Measurements from ENCODE around the gene KIAA0319L.

DNA sequence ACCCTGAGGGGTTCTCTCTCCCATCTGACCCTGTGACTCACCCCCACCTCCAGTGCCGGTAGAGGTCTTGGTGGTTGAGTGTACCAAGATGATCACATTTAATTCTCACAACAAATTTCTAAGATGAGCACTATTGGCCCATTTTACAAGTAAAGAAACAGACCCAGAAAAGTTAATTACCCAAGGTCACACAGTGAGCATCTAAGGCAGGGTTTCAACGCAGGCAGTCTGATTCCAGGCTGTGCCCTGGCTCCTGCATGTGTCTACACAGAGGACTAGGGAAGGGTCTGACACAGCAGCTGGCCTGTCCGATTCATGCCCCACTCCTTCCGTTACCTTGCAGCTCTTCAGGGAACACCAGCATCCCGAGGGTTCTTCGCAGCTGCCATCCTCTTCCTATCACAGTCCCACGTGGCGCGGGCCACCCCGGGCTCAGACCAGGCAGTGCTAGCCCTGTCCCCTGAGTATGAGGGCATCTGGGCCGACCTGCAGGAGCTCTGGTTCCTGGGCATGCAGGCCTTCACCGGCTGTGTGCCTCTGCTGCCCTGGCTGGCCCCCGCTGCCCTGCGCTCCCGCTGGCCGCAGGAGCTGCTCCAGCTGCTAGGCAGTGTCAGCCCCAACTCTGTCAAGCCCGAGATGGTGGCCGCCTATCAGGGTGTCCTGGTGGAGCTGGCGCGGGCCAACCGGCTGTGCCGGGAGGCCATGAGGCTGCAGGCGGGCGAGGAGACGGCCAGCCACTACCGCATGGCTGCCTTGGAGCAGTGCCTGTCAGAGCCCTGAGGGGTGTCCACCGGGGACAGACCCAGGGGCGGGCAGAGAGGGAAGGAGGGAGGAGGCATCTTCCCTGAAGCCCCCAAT, 7.9 kb upstream of the KIAA0319L start:
- TF ChIP-seq TCF7 (CRISPR knock-in tag; IDR thresholded peaks at IDR 0.05; ENCODE audit: low read depth), result no peak
- TF ChIP-seq, protein P1, sequence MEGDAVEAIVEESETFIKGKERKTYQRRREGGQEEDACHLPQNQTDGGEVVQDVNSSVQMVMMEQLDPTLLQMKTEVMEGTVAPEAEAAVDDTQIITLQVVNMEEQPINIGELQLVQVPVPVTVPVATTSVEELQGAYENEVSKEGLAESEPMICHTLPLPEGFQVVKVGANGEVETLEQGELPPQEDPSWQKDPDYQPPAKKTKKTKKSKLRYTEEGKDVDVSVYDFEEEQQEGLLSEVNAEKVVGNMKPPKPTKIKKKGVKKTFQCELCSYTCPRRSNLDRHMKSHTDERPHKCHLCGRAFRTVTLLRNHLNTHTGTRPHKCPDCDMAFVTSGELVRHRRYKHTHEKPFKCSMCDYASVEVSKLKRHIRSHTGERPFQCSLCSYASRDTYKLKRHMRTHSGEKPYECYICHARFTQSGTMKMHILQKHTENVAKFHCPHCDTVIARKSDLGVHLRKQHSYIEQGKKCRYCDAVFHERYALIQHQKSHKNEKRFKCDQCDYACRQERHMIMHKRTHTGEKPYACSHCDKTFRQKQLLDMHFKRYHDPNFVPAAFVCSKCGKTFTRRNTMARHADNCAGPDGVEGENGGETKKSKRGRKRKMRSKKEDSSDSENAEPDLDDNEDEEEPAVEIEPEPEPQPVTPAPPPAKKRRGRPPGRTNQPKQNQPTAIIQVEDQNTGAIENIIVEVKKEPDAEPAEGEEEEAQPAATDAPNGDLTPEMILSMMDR (IDR thresholded peaks at IDR 0.05), result no peak
- TF ChIP-seq CREB1 (CRISPR knock-in tag; IDR thresholded peaks at IDR 0.05), result no peak
- TF ChIP-seq MXD4 (CRISPR knock-in tag; IDR thresholded peaks at IDR 0.05; ENCODE audit: borderline replicate concordance), result no peak
- TF ChIP-seq, protein P2, sequence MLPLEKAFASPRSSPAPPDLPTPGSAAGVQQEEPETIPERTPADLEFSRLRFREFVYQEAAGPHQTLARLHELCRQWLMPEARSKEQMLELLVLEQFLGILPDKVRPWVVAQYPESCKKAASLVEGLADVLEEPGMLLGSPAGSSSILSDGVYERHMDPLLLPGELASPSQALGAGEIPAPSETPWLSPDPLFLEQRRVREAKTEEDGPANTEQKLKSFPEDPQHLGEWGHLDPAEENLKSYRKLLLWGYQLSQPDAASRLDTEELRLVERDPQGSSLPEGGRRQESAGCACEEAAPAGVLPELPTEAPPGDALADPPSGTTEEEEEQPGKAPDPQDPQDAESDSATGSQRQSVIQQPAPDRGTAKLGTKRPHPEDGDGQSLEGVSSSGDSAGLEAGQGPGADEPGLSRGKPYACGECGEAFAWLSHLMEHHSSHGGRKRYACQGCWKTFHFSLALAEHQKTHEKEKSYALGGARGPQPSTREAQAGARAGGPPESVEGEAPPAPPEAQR (CRISPR knock-in tag; IDR thresholded peaks at IDR 0.05), result no peak
- no peak for TF ChIP-seq ZBTB21 (CRISPR knock-in tag; IDR thresholded peaks at IDR 0.05; ENCODE audit: borderline replicate concordance)
- no peak for TF ChIP-seq ATF1 (CRISPR knock-in tag; IDR thresholded peaks at IDR 0.05)
- TF ChIP-seq ELF4 (CRISPR knock-in tag; IDR thresholded peaks at IDR 0.05; ENCODE audit: low read depth), result no peak
- TF ChIP-seq JAZF1 (CRISPR knock-in tag; IDR thresholded peaks at IDR 0.05), result no peak
- TF ChIP-seq, protein P3, sequence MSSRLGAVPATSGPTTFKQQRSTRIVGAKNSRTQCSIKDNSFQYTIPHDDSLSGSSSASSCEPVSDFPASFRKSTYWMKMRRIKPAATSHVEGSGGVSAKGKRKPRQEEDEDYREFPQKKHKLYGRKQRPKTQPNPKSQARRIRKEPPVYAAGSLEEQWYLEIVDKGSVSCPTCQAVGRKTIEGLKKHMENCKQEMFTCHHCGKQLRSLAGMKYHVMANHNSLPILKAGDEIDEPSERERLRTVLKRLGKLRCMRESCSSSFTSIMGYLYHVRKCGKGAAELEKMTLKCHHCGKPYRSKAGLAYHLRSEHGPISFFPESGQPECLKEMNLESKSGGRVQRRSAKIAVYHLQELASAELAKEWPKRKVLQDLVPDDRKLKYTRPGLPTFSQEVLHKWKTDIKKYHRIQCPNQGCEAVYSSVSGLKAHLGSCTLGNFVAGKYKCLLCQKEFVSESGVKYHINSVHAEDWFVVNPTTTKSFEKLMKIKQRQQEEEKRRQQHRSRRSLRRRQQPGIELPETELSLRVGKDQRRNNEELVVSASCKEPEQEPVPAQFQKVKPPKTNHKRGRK (CRISPR knock-in tag; IDR thresholded peaks at IDR 0.05; ENCODE audit: borderline replicate concordance), result no peak
- TF ChIP-seq, protein P4, sequence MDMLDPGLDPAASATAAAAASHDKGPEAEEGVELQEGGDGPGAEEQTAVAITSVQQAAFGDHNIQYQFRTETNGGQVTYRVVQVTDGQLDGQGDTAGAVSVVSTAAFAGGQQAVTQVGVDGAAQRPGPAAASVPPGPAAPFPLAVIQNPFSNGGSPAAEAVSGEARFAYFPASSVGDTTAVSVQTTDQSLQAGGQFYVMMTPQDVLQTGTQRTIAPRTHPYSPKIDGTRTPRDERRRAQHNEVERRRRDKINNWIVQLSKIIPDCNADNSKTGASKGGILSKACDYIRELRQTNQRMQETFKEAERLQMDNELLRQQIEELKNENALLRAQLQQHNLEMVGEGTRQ (CRISPR knock-in tag; IDR thresholded peaks at IDR 0.05), result no peak
- TF ChIP-seq, protein P5, sequence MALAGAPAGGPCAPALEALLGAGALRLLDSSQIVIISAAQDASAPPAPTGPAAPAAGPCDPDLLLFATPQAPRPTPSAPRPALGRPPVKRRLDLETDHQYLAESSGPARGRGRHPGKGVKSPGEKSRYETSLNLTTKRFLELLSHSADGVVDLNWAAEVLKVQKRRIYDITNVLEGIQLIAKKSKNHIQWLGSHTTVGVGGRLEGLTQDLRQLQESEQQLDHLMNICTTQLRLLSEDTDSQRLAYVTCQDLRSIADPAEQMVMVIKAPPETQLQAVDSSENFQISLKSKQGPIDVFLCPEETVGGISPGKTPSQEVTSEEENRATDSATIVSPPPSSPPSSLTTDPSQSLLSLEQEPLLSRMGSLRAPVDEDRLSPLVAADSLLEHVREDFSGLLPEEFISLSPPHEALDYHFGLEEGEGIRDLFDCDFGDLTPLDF (CRISPR knock-in tag; IDR thresholded peaks at IDR 0.05), result no peak
